Measurements from ENCODE around the gene GRK5. TPM values are rescaled to one million over a fixed set of nuclear protein-coding genes. Genes with fewer than 3 reads are reported as not detected.

Gene GRK5
- total RNA-seq, 1 experiment from 2014 or later = 2.3 TPM

DNA sequence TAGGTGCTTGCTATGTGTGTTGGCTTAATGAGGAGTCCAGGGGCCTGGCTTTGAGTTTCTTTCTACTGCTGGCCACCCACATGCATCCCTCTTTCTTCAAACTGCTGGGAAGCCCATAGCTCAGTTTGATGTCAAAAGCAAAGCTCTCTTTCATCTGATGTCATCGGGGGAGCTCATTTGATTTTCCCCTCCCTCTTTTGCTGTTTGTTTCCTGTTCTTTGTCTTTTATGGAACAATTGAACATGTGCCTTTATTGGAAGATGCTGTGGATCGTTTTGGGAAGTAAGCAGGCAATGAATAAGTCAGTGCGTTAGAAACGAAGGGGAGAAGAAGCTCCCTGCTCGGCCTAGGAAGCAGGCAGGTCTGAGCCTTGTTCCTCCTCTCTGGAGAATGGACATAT is 140.7 kb downstream of the GRK5 start (continued):
- TF ChIP-seq ZBTB43 (CRISPR knock-in tag; IDR thresholded peaks at IDR 0.05) (no peak), TCF7 (CRISPR knock-in tag; IDR thresholded peaks at IDR 0.05; ENCODE audit: low read depth) (no peak), NR1H2 (CRISPR knock-in tag; IDR thresholded peaks at IDR 0.05) (no peak)
- TF ChIP-seq, protein P1, sequence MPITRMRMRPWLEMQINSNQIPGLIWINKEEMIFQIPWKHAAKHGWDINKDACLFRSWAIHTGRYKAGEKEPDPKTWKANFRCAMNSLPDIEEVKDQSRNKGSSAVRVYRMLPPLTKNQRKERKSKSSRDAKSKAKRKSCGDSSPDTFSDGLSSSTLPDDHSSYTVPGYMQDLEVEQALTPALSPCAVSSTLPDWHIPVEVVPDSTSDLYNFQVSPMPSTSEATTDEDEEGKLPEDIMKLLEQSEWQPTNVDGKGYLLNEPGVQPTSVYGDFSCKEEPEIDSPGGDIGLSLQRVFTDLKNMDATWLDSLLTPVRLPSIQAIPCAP (CRISPR knock-in tag; IDR thresholded peaks at IDR 0.05) = no peak

DNA sequence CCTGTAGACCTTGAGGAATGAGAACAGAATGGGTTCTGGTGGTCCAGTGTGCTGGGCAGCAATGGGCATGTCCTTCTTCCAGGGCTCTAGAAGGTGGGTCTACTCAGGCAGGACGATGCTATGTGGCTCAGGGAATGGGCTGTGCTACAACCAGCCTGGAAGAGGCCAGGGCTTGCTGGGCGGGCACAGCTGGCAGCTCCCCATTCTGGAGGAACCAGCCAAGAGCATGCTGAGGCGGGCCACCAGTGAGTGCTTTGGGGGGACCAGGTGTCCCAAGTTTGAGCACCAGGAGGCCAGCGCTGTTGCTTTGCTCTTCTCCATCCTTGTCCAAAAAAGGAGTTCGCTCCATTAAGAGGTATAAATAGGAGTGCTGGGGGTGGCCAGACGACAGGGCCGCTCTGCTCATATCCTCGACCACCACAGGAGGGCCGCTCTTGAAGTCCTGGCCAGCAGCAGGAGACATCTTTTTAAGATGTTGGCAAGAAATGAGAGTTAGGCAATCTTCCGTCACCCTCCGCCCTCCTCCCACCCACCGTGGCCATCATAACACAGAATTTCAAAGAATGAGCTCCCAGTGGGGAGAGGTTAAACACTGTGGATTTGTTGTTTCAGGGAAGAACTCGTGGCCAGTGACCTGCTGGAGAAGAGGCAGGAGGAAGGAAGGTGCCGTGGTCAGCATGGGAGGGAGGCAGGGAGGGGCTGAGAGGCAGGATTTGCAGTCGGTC is 141.3 kb downstream of the GRK5 start:
- POLR2A ChIA-PET = no interaction called here
- Mint-ChIP-seq H3K4me3 (no peak overlapping the region), H3K36me3 (peaks cover 15% of the 10 kb centered on the region), H3K4me1 (peaks cover 7% of the 10 kb centered on the region), H3K9me3 (peaks cover 27% of the 10 kb centered on the region), H3K27me3 (ENCODE audit: low read depth) (peaks cover 2% of the 10 kb centered on the region; the same call in 1 of the 2 replicates), H3K27ac (no peak overlapping the region; the same call in 1 of the 2 replicates)
- TF ChIP-seq, protein P2, sequence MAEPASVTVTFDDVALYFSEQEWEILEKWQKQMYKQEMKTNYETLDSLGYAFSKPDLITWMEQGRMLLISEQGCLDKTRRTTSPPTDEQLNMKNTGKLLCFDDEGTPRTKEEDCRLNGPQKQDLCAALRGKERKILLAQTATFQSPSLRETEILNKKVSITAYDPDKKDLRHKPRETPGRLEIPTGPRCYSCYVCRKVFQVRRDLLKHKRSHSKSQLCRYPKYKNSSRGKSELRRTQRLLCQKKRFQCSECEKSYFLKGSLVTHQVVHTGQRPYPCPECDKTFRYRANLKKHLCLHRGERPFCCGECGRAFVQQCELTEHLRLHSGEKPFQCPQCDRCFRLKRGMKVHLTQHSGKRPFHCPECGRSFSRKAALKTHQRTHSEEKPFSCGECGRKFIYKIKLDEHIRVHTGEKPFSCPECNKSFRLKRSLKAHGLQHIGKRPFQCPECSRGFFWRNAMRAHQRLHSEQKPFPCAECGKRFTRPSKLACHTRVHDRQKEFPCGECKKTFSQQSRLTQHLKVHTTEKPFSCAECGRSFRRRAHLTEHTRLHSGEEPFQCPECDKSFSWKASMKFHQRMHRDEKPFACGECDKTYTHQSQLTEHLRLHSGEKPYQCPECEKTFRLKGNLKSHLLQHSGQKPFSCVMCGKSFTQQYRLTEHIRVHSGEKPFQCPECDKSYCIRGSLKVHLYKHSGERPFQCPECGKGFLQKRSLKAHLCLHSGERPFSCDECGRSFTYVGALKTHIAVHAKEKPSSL (CRISPR knock-in tag; conservative IDR thresholded peaks at IDR 0.05) = no peak
- TF ChIP-seq NR3C1 (CRISPR knock-in tag; conservative IDR thresholded peaks at IDR 0.05; ENCODE audit: low read depth) = no peak
- TF ChIP-seq, protein P3, sequence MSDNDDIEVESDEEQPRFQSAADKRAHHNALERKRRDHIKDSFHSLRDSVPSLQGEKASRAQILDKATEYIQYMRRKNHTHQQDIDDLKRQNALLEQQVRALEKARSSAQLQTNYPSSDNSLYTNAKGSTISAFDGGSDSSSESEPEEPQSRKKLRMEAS (CRISPR knock-in tag; IDR thresholded peaks at IDR 0.05) = no peak
- TF ChIP-seq, protein P4, sequence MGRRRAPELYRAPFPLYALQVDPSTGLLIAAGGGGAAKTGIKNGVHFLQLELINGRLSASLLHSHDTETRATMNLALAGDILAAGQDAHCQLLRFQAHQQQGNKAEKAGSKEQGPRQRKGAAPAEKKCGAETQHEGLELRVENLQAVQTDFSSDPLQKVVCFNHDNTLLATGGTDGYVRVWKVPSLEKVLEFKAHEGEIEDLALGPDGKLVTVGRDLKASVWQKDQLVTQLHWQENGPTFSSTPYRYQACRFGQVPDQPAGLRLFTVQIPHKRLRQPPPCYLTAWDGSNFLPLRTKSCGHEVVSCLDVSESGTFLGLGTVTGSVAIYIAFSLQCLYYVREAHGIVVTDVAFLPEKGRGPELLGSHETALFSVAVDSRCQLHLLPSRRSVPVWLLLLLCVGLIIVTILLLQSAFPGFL (CRISPR knock-in tag; IDR thresholded peaks at IDR 0.05; ENCODE audit: borderline replicate concordance) = no peak
- ATAC-seq (no peak), DNase-seq (ENCODE audit: low spot score) (no peak)
- CTCF ChIA-PET = no interaction called here

DNA sequence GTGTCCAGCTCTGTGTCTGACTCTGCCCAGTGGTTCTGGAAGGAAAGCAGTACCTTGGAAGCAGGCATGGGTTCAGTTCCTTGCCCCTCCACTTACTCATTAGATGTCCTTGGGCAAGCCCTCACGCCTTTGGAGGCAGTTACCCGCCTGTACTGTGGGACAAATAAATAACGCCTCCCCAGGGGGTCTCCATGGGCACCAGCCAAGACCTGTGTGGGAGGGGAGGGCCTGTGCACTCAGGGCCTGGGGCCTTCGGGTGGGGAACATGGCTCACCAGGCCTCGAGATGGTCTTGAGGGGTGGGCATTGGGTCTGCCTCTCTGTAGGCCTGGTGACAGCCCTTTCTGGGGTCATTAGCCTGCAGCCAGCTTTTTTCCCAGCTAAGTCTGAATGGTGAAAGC is 142.0 kb downstream of the GRK5 start:
- ChIA-PET POLR2A (no interaction called here), CTCF (no interaction called here)
- Mint-ChIP-seq H3K4me1 (peaks cover 5% of the 10 kb centered on the region), H3K27ac (no peak overlapping the region), H3K4me3 (no peak overlapping the region), H3K27me3 (ENCODE audit: low read depth) (peaks cover 2% of the 10 kb centered on the region; the same call in 1 of the 2 replicates), H3K36me3 (peaks cover 15% of the 10 kb centered on the region), H3K9me3 (peaks cover 27% of the 10 kb centered on the region)
- DNase-seq (ENCODE audit: low spot score) = no peak
- ATAC-seq = no peak
- TF ChIP-seq ZNF121 (CRISPR knock-in tag; IDR thresholded peaks at IDR 0.05) (no peak), RELA (CRISPR knock-in tag; IDR thresholded peaks at IDR 0.05; ENCODE audit: borderline replicate concordance) (no peak), CREB1 (CRISPR knock-in tag; IDR thresholded peaks at IDR 0.05) (no peak)

DNA sequence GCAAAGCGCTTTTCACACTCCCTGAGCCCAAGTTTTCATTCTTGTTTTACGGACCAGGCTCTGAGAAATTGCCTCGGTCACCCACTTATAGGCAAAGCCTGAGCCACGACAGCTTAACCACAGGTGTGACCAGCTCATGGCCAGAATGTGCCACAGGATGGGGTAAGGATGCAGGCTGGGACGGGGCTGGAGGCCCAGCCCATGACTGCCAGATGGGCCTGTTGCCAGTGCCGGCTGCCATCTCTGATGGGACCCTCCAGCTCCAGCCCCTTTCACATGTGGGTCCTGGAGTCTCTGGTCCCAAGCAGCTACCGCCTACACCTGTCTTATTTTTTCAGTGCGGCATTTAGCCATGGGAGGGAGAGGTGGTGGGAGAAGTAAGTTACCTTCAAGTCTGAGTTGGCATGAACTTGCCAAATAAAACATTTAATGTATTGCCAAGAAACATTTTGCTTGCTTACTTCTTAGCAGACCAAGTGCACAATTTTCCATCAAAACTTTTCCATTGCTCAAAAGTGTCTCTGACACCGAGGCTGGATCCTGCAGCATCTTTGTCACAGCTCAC is 142.6 kb downstream of the GRK5 start:
- H3K36me3 Mint-ChIP-seq = peaks cover 15% of the 10 kb centered on the region
- ChIA-PET CTCF (no interaction called here), POLR2A (no interaction called here)
- no peak overlapping the region for H3K4me3 Mint-ChIP-seq
- no peaks in the 10 kb centered on the region for H3K27me3 Mint-ChIP-seq (ENCODE audit: low read depth)
- H3K27ac Mint-ChIP-seq = no peak overlapping the region
- ATAC-seq (no peak), DNase-seq (ENCODE audit: low spot score) (no peak)
- peaks cover 32% of the 10 kb centered on the region for H3K9me3 Mint-ChIP-seq
- H3K4me1 Mint-ChIP-seq = peaks cover 3% of the 10 kb centered on the region; the same call in 1 of the 2 replicates
- TF ChIP-seq USF2 (CRISPR knock-in tag; IDR thresholded peaks at IDR 0.05) (no peak), TEAD4 (CRISPR knock-in tag; IDR thresholded peaks at IDR 0.05) (no peak), CREM (CRISPR knock-in tag; IDR thresholded peaks at IDR 0.05) (no peak)
- TF ChIP-seq, protein P5, sequence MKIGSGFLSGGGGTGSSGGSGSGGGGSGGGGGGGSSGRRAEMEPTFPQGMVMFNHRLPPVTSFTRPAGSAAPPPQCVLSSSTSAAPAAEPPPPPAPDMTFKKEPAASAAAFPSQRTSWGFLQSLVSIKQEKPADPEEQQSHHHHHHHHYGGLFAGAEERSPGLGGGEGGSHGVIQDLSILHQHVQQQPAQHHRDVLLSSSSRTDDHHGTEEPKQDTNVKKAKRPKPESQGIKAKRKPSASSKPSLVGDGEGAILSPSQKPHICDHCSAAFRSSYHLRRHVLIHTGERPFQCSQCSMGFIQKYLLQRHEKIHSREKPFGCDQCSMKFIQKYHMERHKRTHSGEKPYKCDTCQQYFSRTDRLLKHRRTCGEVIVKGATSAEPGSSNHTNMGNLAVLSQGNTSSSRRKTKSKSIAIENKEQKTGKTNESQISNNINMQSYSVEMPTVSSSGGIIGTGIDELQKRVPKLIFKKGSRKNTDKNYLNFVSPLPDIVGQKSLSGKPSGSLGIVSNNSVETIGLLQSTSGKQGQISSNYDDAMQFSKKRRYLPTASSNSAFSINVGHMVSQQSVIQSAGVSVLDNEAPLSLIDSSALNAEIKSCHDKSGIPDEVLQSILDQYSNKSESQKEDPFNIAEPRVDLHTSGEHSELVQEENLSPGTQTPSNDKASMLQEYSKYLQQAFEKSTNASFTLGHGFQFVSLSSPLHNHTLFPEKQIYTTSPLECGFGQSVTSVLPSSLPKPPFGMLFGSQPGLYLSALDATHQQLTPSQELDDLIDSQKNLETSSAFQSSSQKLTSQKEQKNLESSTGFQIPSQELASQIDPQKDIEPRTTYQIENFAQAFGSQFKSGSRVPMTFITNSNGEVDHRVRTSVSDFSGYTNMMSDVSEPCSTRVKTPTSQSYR (CRISPR knock-in tag; IDR thresholded peaks at IDR 0.05) = no peak
- TF ChIP-seq, protein P4 (CRISPR knock-in tag; IDR thresholded peaks at IDR 0.05; ENCODE audit: borderline replicate concordance) = no peak
